Adipocyte (in vitro differentiated cells): ENCODE results near the gene PHF11.

Experiments used
- DNase-seq: peaks from one replicate; pipeline ENCODE4 v3.0.0-alpha.2; 2015; ENCODE audit warnings: low read depth
- H3K27me3 ChIP-seq: replicated peaks from 2 replicates; pipeline ENCODE4 v1.7.0; 2013; ENCODE audit warnings: mild to moderate bottlenecking, low read length, moderate library complexity; ENCODE audit not compliant: control insufficient read depth, insufficient read depth
- H3K36me3 ChIP-seq: 2 replicates; pipeline ENCODE4 v1.7.0; 2013; ENCODE audit warnings: low read length, mild to moderate bottlenecking, moderate library complexity; ENCODE audit not compliant: control insufficient read depth, insufficient read depth, severe bottlenecking
- H3K4me1 ChIP-seq: 2 replicates; pipeline ENCODE4 v1.7.0; 2013; ENCODE audit warnings: mild to moderate bottlenecking, low read length, moderate library complexity; ENCODE audit not compliant: control insufficient read depth, insufficient read depth
- H3K4me3 ChIP-seq: 2 replicates; pipeline ENCODE4 v1.7.0; 2013; ENCODE audit warnings: mild to moderate bottlenecking, low read length, moderate library complexity
- H3K9ac ChIP-seq: 2 replicates; pipeline ENCODE4 v1.7.0; 2013; ENCODE audit warnings: mild to moderate bottlenecking, low read length, moderate library complexity
- H3K9me3 ChIP-seq: 2 replicates; pipeline ENCODE4 v1.7.0; 2013; ENCODE audit warnings: mild to moderate bottlenecking, low read length, moderate library complexity; ENCODE audit not compliant: control insufficient read depth

PHF11 gene

DNA sequence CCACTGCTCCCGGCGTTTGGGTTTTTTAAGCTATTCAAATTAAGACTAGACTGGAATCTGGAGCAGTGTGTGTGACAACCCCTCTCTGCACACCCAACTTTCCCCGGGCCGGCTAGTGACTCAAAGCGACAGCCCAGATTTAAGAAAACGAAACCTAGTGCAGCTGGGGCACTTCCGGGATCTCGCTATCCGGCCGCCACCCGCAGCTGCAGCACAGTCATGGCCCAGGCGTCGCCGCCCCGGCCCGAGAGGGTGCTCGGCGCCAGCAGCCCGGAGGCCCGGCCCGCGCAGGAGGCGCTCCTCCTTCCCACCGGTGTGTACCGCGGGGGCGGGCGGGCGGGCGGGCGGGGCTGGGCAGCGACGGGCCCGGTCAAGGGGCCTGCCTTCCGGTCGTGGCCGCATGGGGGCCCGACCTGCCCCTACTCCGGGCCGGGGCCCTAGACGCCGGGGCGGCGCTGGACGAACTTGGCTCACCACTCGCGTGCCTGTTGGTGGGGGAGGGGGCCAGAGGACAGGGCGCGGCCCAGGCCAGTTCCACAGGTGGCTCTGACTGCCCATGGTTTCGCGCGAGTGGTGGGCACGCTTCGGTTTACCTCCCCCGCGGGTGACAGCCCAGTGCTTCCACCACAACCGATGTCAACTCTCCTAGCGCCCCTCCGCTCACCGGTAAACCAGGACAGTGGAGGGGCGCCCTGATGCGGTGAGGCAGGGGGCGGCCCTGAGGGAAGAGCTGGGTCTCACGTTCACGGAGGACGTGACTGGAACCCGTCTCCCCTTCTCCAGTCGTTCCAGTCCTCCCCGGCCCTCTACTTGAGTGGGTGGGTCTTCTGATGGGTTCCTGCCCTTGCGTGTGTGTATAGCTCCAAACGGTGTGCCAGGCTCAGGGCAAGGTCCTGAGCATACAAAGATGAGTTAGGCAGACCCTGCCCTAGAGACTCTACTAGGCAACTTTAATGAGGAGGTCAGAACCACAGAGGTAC is at the start of gene PHF11:
Gene PHF11 (plus strand): TSS at position 171 of the 980 bp plus-strand sequence. CDS start 49 bp downstream, at position 220.
- peak within 1 kb of the TSS; percentile 92 for H3K9ac ChIP-seq
- no peaks in the 10 kb centered on the region for H3K36me3 ChIP-seq
- peak within 1 kb of the TSS; percentile 85 for H3K4me3 ChIP-seq
- peaks cover 24% of the 10 kb centered on the region for H3K4me1 ChIP-seq
- peak; percentile 86 for DNase-seq
- H3K9me3 ChIP-seq: no peaks in the 10 kb centered on the region
- H3K27me3 ChIP-seq: no peaks in the 10 kb centered on the region

DNA sequence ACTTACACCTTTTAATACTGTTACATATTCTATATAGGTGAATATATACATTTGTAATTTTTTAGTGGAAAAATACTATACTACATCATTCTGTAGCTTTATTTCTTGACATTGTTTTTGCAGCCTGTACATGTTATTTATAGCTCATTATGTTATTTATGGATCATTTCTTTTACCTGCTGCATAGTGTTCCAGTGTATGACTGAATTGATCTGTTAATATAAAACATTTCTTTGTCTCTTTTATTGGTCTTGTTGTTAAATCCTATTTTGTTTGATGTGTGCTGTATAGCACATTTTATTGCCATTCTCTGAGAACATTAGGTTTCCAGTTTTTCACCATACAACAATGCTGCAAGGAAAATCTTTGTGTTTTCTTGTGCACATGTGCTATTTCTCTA is 49.3 kb upstream of the PHF11 start:
- H3K27me3 ChIP-seq: no peaks in the 10 kb centered on the region
- no peak for DNase-seq
- H3K36me3 ChIP-seq: no peaks in the 10 kb centered on the region
- H3K9me3 ChIP-seq: no peaks in the 10 kb centered on the region
- H3K9ac ChIP-seq: no peak overlapping the region
- H3K4me1 ChIP-seq: peaks cover 14% of the 10 kb centered on the region
- no peak overlapping the region for H3K4me3 ChIP-seq

DNA sequence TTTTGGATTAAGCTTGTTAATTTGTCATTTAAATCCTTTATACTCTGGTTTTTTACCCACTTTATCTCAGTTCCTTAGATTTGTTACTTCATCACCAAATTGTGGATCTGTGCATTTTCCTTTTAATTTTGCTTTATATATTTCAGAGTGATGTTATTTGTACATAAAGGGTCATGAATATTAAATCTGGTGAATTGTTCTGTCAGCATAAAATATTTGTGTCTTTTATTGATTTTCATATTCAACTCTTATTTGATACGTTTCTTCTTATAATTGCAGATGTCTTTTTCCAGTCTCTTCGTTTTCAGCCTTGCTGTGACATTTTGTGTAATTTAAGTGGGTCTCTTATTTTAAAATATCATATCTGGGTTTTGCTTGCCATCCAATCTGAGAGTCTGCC is 47.0 kb upstream of the PHF11 start:
- H3K9ac ChIP-seq: no peak overlapping the region
- no peaks in the 10 kb centered on the region for H3K9me3 ChIP-seq
- H3K4me1 ChIP-seq: peaks cover 10% of the 10 kb centered on the region
- no peaks in the 10 kb centered on the region for H3K36me3 ChIP-seq
- no peak for DNase-seq
- H3K4me3 ChIP-seq: no peak overlapping the region
- no peaks in the 10 kb centered on the region for H3K27me3 ChIP-seq

DNA sequence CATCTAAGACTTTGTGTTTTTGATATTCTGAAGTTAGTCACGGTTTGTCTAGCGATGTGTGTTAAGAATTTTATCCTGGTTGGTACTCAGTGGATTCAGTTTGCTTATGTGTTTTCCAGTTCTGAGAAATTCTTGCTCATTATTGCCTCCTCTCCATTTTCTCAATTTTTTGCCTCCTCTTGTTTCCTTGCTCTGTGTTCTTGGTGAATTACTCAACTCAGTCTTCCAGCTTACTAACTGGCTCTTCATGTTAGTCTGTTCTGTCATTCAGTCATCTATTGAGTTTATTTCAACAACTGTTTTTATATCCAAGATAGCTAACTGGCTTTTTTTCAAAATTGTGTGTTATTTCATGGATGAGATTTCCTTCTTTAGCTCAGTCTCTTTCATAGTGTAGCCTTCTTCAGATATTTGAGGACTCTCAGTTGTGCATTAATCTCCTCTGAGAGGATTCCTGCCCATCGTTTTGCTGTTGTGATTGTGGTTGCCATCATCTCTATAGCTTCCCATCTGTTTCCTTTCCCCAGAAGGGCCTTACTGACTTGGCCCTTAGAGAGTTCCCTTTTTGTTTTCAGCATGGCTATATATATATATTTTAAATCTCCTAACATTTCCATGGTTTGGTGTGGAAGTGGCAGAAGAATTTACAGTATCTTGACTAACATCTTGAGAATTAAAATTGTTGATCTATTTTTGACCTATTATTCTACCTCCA is 45.5 kb upstream of the PHF11 start:
- Histone ChIP-seq H3K36me3 (no peaks in the 10 kb centered on the region), H3K9ac (no peak overlapping the region), H3K4me1 (peaks cover 16% of the 10 kb centered on the region), H3K4me3 (no peak overlapping the region), H3K9me3 (no peaks in the 10 kb centered on the region), H3K27me3 (no peaks in the 10 kb centered on the region)
- DNase-seq: no peak

DNA sequence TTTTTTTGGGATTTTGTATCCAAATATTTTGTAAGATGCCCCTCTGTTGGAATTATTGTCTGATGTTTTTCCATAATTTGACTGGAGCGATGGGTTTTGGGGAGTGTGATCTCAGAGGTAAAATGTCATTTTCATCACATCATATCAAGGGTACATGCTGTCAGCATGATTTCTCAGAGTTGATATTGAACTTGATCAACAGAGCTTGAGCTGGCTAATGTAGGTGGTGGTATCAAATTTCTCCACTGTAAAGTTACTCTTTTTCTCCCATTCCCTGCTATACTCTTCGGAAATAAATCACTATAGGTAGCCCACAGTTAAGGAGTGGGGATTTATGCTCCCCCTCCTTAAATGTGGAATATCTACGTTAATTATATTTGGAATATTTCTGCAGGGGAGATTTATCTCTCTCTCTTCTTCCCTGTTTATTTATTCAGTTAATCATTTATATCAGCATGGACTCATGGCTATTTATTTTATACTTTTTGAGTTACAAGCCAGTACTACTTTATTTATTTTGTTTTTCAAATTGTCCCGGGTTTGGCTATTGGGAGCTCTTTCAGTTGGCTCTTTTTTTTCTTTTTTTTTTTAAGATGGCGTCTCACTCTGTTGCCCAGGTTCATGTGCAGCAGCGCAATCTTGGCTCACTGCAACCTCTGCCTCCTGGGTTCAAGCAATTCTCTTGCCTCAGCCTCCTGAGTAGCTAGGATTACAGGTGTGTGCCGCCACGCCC is 42.9 kb upstream of the PHF11 start:
- Histone ChIP-seq H3K4me1 (peaks cover 18% of the 10 kb centered on the region), H3K9ac (no peak overlapping the region), H3K36me3 (no peaks in the 10 kb centered on the region), H3K27me3 (no peaks in the 10 kb centered on the region), H3K9me3 (no peaks in the 10 kb centered on the region), H3K4me3 (no peak overlapping the region)
- DNase-seq: no peak

DNA sequence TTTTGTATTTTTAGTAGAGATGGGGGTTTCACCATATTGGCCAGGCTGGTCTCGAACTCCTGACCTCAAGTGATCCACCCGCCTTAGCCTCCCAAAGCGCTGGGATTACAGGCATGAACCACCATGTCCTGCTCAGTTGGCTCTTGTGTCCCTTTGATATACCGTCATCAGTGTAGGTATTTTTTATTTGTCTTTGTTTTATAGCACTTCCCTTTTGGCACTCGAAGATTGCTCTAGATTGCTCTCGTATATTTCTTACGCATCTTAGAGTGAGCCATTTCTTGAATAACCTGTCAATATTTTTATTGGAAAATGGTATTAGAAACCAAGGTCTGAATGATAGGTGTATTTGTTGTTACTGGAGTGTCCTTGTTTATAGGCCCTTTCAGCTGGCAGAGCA is 42.3 kb upstream of the PHF11 start:
- no peak for DNase-seq
- Histone ChIP-seq H3K27me3 (no peaks in the 10 kb centered on the region), H3K4me3 (no peak overlapping the region), H3K9me3 (no peaks in the 10 kb centered on the region), H3K9ac (no peak overlapping the region), H3K36me3 (no peaks in the 10 kb centered on the region), H3K4me1 (peaks cover 18% of the 10 kb centered on the region)

DNA sequence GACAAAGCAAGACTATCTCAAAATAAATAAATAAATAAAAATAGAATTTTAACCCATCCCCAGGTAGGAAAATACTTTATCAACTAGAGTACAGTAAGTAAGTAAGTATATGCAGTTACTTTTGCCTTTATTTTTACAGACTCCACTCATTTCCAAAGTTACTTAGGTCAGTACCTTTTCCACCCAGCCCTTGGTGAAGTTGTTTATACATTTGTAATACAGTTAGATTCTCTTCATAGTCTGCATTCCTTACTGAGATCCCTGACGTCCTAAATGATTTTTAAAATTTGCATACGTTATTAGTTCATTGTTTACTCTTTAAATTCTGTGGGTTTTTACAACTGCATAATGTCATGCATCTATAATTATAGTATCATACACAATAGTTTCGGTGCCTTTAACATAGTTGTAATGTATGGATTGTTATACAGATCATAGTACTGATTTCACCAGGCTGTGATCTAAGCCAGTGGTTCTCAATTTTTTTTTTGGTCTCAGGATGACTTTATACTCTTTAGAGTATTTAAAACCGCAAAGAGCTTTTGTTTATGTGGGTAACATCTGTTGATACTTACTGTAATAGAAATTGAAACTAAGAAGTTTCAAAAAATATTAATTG is 41.3 kb upstream of the PHF11 start:
- DNase-seq: peak; percentile 55
- Histone ChIP-seq H3K4me3 (peak overlapping the region; percentile 57), H3K4me1 (peaks cover 18% of the 10 kb centered on the region), H3K36me3 (no peaks in the 10 kb centered on the region), H3K27me3 (no peaks in the 10 kb centered on the region), H3K9ac (peak overlapping the region; percentile 40), H3K9me3 (no peaks in the 10 kb centered on the region)

DNA sequence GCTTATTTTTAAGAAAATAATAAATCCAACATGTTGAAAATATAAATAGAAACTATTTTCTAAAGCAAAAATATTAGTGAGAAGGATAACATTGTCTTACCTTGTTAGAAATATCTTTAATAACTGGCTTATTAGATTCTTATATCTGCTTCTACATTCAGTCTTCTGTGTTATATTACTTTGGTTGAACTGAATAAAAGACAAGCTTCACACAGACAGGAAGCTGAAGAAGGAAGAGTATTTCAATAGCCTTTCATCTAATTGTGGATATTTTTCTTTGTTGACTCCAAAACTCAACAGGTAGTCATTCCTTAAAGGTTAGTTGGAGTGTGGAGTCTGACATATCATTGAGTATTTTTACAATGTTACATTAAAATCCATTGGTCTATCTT is 40.8 kb upstream of the PHF11 start:
- Histone ChIP-seq H3K4me3 (peak overlapping the region; percentile 57), H3K9ac (peak overlapping the region; percentile 40), H3K36me3 (no peaks in the 10 kb centered on the region), H3K27me3 (no peaks in the 10 kb centered on the region), H3K9me3 (no peaks in the 10 kb centered on the region), H3K4me1 (peaks cover 18% of the 10 kb centered on the region)
- no peak for DNase-seq

DNA sequence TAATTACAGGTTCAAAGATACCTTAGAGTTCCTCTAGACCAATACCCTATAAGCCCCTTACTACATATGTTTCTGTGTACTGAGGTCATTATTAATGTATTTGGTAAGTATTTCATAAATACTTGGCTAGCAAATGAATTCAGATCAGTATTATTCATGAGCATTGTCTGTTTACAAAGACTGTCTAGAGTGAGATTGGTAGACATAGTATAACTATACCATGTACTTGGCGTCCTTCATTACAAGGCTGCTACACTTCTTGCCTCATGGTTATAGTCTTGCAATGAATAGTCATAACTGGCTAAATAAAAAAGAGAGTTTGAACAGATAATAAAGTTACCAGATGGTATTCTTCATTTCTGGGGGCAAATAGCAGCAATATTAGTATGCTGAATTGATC is 39.6 kb upstream of the PHF11 start:
- DNase-seq: no peak
- Histone ChIP-seq H3K36me3 (no peaks in the 10 kb centered on the region), H3K9me3 (no peaks in the 10 kb centered on the region), H3K9ac (no peak overlapping the region), H3K27me3 (no peaks in the 10 kb centered on the region), H3K4me3 (no peak overlapping the region), H3K4me1 (peaks cover 18% of the 10 kb centered on the region)

DNA sequence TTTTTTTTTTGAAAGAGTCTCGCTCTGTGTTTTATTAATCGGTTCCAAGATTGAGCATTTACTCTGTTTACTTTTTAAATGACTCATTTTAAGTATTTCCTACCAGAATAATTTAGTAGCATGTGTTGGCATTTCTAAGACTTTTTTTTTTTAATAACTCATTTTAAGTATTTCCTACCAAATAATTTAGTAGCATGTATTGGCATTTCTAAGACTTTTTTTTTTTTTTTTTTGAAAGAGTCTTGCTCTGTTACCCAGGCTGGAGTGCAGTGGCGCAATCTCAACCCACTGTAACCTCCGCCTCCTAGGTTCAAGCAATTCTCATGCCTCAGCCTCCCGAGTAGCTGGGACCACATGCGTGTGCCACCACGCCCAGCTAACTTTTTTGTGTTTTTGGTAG is 38.5 kb upstream of the PHF11 start:
- H3K9ac ChIP-seq: no peak overlapping the region
- H3K4me3 ChIP-seq: no peak overlapping the region
- no peaks in the 10 kb centered on the region for H3K27me3 ChIP-seq
- H3K36me3 ChIP-seq: peaks cover 10% of the 10 kb centered on the region
- peaks cover 18% of the 10 kb centered on the region for H3K4me1 ChIP-seq
- no peaks in the 10 kb centered on the region for H3K9me3 ChIP-seq
- DNase-seq: no peak
